ENCODE results near the gene DCN.
"Not testable (repeated sequence)": the region's sequence is repeated elsewhere in the genome, so short reads cannot be mapped to it uniquely, and the experiment has no call there.

DCN gene

GRCh38 chr12:91182636-91183455 lies at the start of gene DCN:
Gene DCN (minus strand): TSS chr12:91182817. CDS start chr12:91178552, 4,265 bp downstream.
- DNase-seq = no peak

- DNase-seq = no peak
Observed at GRCh38 chr12:91230841-91231240, 48.2 kb upstream of the DCN start.

DNA sequence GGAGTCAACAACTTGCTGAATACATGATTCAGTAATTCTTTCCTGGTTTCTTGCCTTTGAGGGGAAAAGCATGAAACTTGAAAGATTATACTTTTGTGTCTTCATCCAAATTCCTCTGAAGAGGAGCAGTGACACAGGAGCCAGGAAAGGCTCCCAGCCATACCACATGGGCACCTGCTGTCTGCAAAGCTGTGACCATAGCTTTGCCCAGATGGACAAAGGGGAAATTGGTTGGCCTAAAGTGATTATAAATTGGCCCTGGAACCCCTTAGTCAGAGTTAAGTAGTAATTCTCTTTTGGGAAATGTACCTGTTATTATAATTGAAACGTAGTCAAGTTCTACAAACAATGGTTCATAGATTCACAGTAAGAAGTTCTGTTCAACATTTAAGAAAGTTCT lies 44.3 kb upstream of the DCN start:
- DNase-seq = no peak

GRCh38 chr12:91225316-91225715 lies 42.7 kb upstream of the DCN start:
- DNase-seq = no peak

DNA sequence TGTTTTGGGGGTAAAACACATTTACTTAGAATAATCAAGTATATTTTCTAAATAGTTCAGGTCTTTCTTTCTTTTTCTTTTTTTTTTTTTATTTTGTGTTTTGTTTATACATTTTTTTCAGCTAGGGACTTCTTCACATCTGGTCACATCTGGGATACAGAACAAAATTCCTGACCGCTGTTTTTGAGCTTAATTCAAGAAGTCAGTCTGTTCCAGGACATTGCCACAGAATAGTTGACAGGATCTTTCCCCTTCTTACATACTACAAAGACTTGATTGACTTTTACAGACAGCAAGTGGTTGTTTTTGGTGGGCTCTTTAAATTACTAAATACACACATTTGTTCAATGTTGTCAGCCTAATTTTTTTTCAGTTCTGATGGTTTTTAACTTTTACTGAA lies 41.8 kb upstream of the DCN start:
- no peak for DNase-seq

DNA sequence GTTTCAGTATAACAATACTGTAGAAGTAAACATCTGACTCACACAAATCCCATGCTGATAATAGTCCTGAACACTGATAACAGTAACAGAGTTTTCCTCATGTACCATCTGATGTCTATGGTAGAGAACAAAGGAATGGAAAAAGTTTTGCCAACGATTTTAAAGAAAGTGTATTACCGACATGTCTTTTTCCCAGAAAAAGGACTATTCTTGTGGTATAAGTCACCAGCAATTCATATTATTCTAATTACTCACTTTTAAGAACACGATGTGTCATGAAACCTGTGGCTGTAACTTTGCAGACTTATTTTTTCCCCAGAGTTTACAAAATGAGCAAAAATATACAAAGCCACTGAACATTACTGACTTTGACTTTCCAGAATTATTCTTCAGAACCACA lies 40.1 kb upstream of the DCN start:
- no peak for DNase-seq

- DNase-seq = no peak
Observed at GRCh38 chr12:91219919-91220318, 37.3 kb upstream of the DCN start.

DNA sequence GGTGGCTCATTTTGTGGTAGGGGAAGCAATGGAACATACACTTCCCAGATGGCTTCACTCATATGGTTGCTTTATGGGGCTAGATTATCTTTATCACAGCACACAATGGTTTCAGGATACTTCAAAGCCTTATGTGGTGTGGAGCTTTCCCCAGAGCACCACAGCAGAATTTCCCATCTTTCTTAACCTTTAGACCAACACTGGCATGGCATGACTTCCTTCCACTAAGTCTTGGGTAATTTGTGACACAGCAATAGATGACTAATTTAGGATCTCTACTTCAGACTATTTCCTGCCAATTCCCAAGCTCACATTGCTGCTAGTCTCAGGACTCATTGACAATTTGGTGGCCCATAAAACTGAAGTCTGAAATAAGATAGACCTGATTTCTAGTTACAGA lies 36.9 kb upstream of the DCN start:
- DNase-seq = no peak

DNA sequence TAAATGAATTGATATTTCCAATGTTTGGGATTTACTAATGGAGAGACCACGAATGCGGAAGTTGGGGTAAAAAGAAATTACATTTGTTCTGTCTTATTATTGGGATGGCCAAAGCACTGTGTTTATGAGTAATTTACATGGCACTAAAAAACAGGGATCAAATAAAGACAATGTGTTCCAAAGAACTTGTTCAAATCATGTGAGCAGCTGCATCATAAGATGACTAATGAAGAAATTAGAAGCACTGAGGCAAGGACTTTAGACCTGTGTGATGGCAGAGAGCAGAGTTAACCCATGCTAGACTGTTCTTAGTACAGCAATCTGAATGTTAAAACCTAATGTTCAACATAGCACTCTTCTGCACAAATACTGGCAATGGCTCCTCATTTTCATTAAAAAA lies 34.3 kb upstream of the DCN start:
- no peak for DNase-seq

- no peak for DNase-seq
Observed at GRCh38 chr12:91215940-91216454, 33.4 kb upstream of the DCN start.

- DNase-seq = no peak
Observed at GRCh38 chr12:91211866-91212265, 29.2 kb upstream of the DCN start.

GRCh38 chr12:91210618-91211017 lies 28.0 kb upstream of the DCN start:
- DNase-seq = no peak

DNA sequence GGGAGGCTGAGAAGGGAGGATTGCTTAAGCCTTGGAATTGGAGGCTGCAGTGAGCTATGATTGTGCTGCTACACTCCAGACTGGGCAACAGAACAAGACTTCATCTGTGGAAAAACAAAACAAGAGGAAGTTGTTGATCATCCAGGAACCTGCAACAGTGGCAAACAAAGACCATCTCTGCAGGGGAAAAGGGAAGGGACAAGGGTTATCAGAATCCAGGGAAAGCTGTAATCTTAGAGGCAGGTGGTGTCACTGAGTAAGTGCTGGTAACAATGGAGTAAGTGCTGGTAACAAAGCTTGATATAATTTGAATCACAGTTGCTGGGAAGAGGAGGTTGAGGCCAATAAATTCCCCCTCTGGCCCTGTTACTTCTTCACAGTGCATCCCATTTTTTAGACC lies 27.5 kb upstream of the DCN start:
- no peak for DNase-seq

GRCh38 chr12:91207301-91207700 lies 24.7 kb upstream of the DCN start:
- not testable (repeated sequence) for DNase-seq

DNA sequence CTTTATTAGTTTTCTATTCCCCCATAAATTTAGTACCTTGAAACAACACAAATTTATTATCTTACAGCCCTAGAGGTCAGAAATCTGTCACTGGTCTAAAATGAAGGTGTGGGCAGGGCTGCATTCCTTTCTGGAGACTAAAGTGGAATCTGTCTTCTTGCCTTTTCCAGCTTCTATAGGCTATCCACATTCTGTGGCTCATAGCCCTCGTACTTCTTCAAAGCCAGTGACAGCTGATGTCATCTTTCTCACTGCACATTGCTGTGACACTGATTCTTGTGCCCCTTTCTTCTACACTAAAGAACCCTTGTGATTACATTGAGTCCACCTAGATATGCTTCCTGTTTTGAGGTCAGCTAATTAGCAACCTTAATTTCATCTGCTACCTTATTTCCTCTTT lies 23.2 kb upstream of the DCN start:
- DNase-seq = no peak

DNA sequence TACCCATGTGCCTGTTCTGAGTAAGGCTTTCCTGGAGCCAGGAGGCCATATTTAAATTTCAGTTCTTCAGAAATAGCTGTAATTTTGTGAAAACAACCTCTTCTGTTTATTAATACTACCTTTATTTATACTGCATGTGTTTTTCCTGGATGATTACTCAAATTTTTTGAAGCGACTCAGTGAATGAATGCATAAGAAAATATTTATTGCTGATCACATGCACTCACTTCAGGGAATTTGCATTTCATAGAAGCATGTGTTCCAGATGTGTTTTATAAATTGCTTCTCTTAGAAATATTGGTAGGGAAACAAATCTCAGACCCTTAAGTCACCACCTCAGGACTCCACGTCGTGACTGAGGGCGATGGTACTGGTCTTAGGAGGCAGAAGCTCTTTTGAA lies 21.8 kb upstream of the DCN start:
- no peak for DNase-seq

- no peak for DNase-seq
Observed at GRCh38 chr12:91203610-91204009, 21.0 kb upstream of the DCN start.

DNA sequence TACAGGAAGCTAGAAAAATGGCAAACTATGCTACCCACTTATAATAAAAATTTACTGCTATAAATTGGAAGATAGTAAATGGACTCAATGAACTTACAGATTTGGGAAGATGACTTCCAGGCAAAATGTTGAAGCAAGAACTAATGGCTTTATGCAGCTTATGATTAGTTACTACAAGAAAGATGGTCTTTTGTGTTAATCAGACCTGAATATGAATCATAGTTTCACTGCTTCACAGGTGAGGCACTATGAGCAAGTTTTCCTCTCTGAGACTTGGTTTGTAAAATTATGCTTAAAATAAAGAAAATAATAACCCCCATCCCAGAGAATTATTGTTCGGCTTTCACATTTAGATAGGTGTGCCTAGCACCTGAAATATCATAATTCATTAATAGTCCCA lies 19.8 kb upstream of the DCN start:
- no peak for DNase-seq

DNA sequence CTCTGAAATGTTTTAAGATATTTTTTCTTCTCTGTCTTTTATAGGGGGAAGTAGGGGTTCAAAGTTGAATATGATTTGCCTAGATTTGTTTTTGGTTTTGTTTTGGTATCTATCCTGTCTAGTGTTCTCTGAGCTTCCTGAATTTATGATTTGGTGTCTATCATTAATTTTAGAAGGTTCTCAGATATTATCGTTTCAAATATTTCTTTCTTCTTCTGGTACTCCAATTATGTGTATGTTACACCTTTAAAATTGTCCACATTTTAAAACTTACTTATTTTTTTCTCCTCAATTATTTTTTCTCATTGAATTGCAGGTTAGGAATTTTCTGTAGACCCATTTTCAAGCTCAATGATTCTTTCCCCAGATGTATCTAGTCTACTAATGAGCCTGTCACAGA lies 13.8 kb upstream of the DCN start:
- no peak for DNase-seq

- DNase-seq = no peak
Observed at GRCh38 chr12:91194500-91194899, 11.9 kb upstream of the DCN start.

DNA sequence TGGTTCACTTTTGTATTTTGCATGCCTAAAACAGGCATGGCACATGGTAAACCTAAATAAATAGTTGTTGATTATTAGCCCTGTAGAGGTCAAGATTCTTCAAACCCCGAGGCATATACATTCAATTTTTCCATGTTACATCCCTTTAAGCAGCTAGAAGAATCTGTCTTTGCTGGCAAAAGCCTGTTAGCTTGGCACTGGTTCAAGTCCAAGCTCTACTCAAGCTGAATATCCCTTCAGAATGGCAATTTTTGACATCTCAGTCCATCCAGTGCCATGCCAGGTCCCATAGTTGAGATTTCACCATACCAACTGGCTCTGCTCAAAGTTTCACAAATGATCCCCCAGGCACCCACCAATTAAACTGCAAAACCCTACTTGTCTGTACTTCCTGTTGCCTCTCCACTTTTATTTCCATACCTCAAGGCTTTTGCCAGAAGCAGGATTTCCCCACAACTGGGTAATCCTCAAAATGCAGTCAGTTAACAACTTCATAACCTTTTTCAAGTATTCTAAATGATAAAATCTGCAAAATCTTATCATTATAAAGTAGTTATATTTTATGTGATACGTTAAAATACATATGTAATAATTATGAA lies 9.0 kb upstream of the DCN start:
- no peak for DNase-seq

- DNase-seq = no peak
Observed at GRCh38 chr12:91189516-91189915, 6.9 kb upstream of the DCN start.

GRCh38 chr12:91188778-91189177 lies 6.2 kb upstream of the DCN start:
- no peak for DNase-seq

DNA sequence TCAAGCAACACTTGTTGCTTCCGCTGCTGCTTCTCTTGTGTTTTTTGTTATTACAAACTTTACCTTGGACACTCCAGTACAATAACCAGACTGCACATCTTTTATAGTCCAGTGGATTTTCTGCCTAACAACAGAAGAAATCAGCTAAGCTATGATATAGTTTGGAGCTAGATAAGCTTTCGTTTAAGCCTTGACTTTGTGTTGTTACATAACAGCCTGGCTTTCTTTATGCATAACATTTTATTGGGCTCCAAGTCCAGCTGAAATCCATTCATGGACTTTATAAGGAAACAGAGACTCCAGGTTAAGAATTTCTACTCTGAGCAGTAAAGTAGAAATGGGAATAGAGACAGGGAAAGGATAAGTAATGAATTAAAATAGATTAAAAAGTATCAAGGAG lies 3.5 kb upstream of the DCN start:
- no peak for DNase-seq

- DNase-seq = no peak
Observed at GRCh38 chr12:91185421-91185820, 2.8 kb upstream of the DCN start.
